Cardiac muscle cell (in vitro differentiated cells and primary cell): ENCODE data around the gene FNDC10. TPM values are rescaled to one million over a fixed set of nuclear protein-coding genes. Genes with fewer than 3 reads are reported as not detected.

ENCODE experiments used
- DNase-seq, 2 donors: peaks; one replicate each; pipeline versions ENCODE4 v3.0.0 to v3.0.0-alpha.2; 2010 to 2017; ENCODE audit warnings: low read depth in 1 of 2, low spot score in 1 of 2
- H3K27ac ChIP-seq: fragments of 200-600 bp; sonication (generic); 2 replicates; pipeline ENCODE4 v1.5.1; 2016
- H3K27me3 ChIP-seq: fragments of 200-600 bp; sonication (generic); 2 replicates; pipeline ENCODE4 v1.6.0; 2016; ENCODE audit warnings: control low read depth
- H3K36me3 ChIP-seq: fragments of 200-600 bp; sonication (generic); 2 replicates; pipeline ENCODE4 v1.5.1; 2016; ENCODE audit warnings: control low read depth
- H3K4me1 ChIP-seq: fragments of 200-600 bp; sonication (generic); 2 replicates; pipeline ENCODE4 v1.8.1; 2017; ENCODE audit warnings: low read depth, mild to moderate bottlenecking, mixed run types
- H3K4me3 ChIP-seq: fragments of 200-600 bp; sonication (generic); 2 replicates; pipeline ENCODE4 v1.5.1; 2016; ENCODE audit warnings: mild to moderate bottlenecking
- H3K9me3 ChIP-seq: fragments of 200-600 bp; sonication (generic); 2 replicates; pipeline ENCODE4 v1.5.1; 2017; ENCODE audit warnings: low read depth, mild to moderate bottlenecking, control low read depth
- polyA plus RNA-seq: library from polyadenylated mRNA; unstranded; fragments of >200 nt; fragmentation: Nextera tagmentation; extraction: Ambion mirVana; gene quantifications from 2 replicates; pipeline ENCODE4 v1.2.1, GENCODE V29; 2016
- total RNA-seq: library from RNA; depleted of rRNA; stranded (reverse); fragments of >200 nt; gene quantifications from 2 replicates; pipeline ENCODE4 v1.2.3, GENCODE V29; 2016
- TF ChIP-seq, protein P1 (sequence below): IDR thresholded peaks from 2 replicates; pipeline ENCODE4 v1.5.1; 2012; ENCODE audit warnings: low read depth, mild to moderate bottlenecking, low read length

The FNDC10 gene
- total and polyA plus RNA-seq, 2 experiments from 2014 or later, result 30.9 to 62.3 TPM

DNA sequence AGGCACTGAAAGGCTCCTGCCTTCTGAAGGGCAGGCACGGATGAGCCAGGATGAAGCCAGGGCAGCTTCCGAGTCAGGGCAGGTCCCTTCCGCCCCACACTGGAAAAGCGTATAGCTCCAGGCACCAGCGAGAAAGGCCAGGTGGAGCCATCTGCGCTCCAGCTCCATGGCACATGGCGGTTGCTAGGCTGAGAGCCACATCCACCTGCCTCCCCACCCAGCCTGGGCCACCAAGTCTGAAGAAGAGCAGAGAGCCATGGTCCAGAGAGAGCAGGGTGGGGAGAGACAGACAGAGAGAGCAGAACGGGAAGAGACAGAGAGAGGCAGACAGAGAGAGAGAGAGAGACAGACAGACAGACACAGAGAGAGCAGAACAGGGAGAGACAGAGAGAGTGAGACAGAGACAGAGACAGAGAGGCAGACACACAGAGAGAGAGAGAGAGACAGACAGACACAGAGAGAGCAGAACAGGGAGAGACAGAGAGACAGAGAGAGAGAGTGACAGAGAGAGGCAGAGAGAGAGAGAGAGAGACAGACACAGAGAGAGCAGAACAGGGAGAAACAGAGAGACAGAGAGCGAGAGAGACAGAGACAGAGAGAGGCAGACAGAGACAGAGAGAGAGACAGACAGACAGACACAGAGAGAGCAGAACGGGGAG, 5.2 kb downstream of the FNDC10 start:
- Histone ChIP-seq H3K9me3 (no peaks in the 10 kb centered on the region), H3K36me3 (no peaks in the 10 kb centered on the region), H3K27ac (no peak overlapping the region), H3K4me3 (no peak overlapping the region), H3K27me3 (peaks cover 12% of the 10 kb centered on the region), H3K4me1 (peaks cover 12% of the 10 kb centered on the region)
- TF ChIP-seq, protein P1, sequence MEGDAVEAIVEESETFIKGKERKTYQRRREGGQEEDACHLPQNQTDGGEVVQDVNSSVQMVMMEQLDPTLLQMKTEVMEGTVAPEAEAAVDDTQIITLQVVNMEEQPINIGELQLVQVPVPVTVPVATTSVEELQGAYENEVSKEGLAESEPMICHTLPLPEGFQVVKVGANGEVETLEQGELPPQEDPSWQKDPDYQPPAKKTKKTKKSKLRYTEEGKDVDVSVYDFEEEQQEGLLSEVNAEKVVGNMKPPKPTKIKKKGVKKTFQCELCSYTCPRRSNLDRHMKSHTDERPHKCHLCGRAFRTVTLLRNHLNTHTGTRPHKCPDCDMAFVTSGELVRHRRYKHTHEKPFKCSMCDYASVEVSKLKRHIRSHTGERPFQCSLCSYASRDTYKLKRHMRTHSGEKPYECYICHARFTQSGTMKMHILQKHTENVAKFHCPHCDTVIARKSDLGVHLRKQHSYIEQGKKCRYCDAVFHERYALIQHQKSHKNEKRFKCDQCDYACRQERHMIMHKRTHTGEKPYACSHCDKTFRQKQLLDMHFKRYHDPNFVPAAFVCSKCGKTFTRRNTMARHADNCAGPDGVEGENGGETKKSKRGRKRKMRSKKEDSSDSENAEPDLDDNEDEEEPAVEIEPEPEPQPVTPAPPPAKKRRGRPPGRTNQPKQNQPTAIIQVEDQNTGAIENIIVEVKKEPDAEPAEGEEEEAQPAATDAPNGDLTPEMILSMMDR, result no peak
- DNase-seq, result no peak

DNA sequence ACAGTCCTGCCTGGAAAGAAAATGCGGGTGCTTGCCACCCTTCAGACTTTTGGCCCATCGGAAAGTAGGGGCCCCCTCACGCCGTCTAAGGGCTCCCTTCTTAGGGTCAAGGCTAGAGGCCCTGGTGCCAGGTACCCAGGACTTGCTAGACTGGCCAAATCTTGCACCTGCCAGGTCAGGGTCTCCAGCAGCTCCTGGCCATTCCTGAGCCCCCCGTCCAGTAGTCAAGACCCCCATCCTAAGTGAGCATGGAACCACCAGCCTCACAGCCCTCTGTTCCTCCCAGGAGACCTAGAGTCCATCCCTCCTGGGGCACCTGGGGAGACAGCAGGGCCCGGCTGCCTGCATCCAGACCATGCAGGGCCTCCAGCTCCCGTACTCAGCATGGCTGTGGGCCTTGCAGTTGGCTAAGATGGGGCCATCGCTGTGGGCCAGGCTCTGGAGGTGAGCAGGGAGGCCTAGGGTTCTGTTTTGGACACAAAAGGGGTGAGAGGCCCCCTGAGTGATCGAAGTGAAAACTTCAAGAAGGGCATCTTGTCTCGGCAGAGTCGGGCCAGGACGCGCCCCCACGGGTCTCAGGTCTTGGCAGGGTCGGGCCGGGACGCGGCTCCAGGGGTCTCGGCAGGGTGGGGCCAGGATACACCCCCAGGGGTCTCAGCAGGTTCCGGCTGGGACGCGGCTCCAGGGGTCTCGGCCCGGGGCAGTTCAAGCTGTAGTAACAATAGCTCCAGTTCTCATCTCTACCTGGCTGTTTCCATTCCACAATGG, 5.9 kb downstream of the FNDC10 start:
- no peak for DNase-seq
- peaks cover 12% of the 10 kb centered on the region for H3K4me1 ChIP-seq
- H3K4me3 ChIP-seq, result no peak overlapping the region
- peaks cover 7% of the 10 kb centered on the region for H3K27me3 ChIP-seq
- H3K9me3 ChIP-seq, result no peaks in the 10 kb centered on the region
- no peak overlapping the region for H3K27ac ChIP-seq
- no peaks in the 10 kb centered on the region for H3K36me3 ChIP-seq
- TF ChIP-seq, protein P1, result no peak

DNA sequence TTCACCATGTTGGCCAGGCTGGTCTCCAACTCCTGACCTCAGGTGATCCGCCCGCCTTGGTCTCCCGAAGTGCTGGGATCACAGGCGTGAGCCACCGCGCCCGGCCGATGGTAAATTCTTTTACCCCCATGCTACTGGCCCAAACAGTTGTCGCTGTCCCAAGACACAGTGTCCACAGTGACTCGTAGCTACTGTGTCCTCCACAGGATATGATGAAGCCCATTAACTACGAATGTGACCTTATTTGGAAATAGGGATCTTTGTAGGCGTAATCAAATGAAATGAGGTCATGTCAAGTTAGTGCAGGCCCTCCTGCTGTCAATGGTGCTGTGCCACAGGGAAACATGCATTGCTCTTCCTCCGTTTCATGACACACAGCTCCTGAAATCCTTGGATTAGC, 8.5 kb downstream of the FNDC10 start:
- H3K9me3 ChIP-seq, result no peaks in the 10 kb centered on the region
- no peaks in the 10 kb centered on the region for H3K36me3 ChIP-seq
- no peaks in the 10 kb centered on the region for H3K4me1 ChIP-seq
- no peak overlapping the region for H3K27ac ChIP-seq
- DNase-seq, result no peak
- TF ChIP-seq, protein P1, result no peak
- no peak overlapping the region for H3K4me3 ChIP-seq
- no peaks in the 10 kb centered on the region for H3K27me3 ChIP-seq

DNA sequence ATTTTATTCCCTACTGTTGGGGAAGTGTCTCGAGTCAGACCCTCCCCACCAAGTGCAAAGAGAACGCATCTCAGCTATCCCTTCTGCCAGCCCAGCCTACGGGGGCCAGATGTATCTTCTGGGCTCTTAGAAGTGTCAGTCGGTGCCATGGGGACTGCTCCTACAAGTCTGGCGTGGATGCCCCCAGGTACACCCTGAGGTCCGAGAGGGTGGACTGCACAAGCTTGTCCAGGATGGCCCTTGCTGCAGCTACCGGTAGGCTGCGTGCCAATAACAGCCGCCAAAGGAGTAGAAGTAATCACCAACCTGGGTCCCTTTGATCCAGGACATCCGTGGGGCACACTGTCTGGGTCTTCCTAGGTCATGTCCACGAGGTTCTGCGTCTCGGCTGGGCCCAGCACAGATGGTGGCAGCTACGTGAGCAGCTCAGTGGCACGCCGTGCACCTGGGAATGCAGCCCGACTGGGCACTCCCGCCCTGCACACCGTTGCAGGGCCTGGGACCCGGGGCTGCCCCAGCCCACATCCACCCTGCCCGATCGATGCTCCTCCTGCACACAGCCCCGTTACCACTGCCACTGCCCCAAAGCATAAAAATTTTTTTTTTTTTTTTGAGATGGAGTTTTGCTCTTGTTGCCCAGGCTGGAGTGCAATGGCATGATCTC, 16.5 kb downstream of the FNDC10 start:
- TF ChIP-seq, protein P1, result no peak
- peaks cover 58% of the 10 kb centered on the region for H3K27me3 ChIP-seq
- H3K4me1 ChIP-seq, result no peaks in the 10 kb centered on the region
- no peak for DNase-seq
- H3K36me3 ChIP-seq, result no peaks in the 10 kb centered on the region
- no peak overlapping the region for H3K27ac ChIP-seq
- no peaks in the 10 kb centered on the region for H3K9me3 ChIP-seq
- no peak overlapping the region for H3K4me3 ChIP-seq

DNA sequence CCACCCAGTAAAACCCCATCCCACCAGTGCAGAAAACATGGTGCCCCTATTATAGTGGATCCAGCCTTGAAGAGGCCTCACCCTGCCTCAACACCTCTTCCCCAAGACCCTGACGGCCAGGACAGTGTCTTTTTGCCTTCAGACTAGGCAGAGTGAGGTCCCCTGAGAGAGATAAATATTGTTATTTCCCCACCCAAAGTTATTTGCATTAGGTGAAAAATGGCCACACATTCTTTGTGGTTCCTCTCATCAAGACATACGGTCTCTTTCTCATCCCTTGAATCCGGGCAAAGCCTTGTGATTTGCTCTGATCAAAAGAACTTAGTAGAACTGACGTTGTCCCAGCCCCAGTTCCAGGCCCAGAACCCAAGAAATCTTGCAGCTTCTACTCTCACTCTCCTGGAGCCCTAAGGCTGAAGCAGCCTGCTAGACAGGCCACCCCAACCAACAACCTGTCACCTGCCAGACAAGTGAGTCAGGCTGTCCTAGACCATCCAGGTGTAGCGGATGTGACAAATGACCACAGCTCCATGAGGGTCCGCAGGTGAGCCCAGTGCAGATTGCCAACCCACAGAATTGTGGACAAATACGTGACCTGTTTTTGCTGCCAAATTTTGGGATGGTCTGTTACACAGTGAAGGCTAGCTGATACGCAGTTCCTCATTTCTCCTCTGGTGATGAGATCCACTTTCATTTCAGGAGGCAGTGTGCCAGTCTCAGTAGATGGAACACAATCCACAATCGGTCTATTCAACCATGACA, 17.2 kb downstream of the FNDC10 start:
- H3K4me3 ChIP-seq, result no peak overlapping the region
- H3K4me1 ChIP-seq, result no peaks in the 10 kb centered on the region
- H3K27me3 ChIP-seq, result peaks cover 63% of the 10 kb centered on the region
- no peaks in the 10 kb centered on the region for H3K9me3 ChIP-seq
- no peak for DNase-seq
- no peaks in the 10 kb centered on the region for H3K36me3 ChIP-seq
- TF ChIP-seq, protein P1, result no peak
- no peak overlapping the region for H3K27ac ChIP-seq
